Left renal cortex interstitium (tissue), 4 donors: ENCODE data around the gene BTBD7. TPM values are rescaled to one million over a fixed set of nuclear protein-coding genes. Genes with fewer than 3 reads are reported as not detected.

Source experiments
- DNase-seq, 4 donors: peaks; one replicate each; pipeline ENCODE4 v3.0.0-alpha.2; 2013; ENCODE audit warnings: low read depth in 4 of 4, low spot score in 2 of 4, missing footprints in 1 of 4
- polyA plus RNA-seq, 4 donors: library from polyadenylated mRNA; unstranded; fragments of 120-200 nt; gene quantifications; one replicate each; pipeline ENCODE4 v1.2.1, GENCODE V29; 2013; ENCODE audit not compliant: insufficient read length in 4 of 4

BTBD7 gene
- polyA plus RNA-seq, 4 donors = 42.6 to 59.2 (median 49.0) TPM

DNA sequence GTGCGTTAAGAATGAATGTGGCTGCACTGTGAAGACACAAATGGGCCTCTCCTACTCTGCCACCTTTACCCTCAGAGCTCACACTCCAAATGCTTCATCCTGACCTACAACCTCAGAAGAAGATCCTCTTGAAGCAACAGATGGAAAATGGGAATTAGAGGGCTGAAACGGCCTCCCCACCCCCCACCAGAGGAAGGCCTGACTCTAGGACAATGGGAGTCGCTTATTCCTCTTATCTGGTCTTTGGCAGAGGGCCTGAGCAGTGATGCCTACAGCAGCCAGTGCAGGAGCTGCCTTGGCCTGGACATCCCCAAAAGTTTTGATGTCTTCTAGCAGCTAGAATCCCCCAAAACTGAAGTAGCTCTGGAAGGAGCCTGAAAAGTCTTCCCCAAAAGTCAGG, 29.2 kb downstream of the BTBD7 start:
- DNase-seq = no peak

DNA sequence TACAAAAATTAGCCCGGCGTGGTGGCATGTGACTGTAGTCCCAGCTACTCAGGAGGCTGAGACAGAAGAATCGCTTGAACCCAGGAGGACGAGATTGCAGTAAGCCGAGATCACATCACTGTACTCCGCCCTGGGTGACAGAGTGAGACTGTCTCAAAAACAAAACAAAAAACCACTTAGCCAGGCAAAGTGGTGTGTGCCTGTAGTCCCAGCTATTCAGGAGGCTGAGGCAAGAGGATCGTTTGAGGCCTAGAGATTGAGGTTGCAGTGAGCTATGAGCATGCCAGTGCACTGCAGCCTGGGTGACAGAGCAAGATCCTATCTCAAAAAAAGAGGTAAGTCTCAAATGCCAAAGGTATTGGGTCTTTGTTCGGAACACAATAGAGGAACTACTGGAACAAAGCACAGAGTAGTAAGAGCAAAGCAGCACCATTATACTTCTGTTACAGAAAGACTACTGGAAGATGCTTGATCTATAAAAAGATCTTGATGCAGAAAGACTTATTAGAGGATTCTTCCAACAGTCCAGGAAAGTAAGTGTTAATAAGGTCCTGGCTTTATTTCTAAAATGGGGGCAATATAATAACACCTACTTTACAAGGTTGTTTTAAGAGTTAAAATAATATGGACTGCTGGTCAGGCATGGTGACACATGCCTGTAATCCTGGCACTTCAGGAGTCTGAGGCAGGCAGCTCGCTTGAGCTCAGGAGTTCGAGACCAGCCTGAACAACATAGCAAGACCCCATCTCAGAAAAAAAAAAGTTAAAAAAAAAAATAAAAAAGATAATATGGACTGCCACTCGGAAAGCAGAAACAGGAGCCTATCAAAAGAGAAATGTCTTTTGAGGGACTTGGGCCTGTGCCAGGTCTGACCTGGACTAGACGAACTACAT, 29.9 kb downstream of the BTBD7 start:
- no peak for DNase-seq

DNA sequence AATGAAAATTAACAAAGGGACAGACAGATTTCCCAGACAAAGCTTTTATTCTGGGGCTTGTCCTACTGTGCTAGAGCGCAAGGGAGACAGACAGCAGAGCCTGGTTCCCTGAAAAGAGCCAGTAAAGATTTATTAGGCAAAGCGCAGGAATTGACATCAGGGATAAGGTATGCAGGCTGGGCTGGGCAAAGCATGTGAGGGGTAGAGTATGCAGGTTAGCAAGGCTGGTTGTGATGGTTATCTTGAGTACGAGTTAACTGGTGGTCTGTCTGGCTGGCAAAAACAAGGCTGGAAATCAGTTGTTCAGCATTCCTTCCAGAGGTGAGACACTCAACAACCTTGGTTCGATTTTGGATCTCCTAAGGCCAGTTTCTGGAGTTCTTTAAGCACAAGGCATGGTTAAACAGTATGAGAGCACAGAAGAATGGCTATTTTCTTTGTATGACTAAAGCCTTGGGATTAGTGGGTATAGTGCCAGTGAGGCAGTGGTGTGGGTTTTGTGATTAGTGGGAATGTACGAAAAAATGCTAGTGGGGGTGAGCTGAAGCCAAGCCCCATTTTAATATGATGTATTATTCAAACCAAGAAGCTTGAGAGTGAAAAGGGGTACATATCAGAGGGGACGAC, 30.9 kb downstream of the BTBD7 start:
- DNase-seq = peak in 2 of 4 donors; percentile 16 to 44

DNA sequence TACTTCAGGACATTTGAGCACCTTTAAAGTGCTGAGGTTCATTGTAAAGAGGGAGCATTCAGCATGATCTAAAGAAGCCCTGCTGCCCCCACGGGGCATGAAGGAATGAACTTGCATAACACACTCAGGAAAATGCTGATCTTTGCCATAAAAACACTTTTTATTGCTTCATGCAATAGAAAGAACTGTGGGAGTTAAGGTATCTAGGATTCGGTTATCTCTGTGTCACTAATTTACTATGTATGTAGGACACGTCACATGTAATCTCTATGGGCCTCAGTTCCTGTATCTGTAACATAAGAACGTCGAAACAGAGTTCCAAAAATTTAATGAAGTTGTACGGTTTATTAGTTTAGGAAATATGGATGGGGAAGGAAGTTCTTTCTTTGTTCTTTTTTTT, 33.0 kb downstream of the BTBD7 start:
- no peak for DNase-seq

DNA sequence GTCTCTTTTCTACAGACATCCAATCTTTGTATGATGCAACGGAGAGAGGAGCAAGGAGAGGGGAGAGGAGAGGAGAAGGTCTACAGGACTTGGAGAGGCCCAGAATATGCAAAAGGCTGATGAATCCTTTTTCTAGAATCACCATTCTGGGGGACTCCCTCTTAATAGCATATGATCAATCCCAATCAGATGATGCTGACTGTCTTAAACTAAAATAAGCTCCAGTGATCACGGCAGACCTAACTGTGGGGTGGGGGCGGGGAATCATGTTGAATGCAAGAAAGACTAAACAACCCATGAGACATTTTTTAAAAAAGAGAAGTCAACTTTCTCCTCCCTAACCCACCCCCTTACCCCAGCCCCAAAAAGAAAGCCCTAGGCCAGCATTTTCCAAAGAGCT, 33.4 kb downstream of the BTBD7 start:
- no peak for DNase-seq

DNA sequence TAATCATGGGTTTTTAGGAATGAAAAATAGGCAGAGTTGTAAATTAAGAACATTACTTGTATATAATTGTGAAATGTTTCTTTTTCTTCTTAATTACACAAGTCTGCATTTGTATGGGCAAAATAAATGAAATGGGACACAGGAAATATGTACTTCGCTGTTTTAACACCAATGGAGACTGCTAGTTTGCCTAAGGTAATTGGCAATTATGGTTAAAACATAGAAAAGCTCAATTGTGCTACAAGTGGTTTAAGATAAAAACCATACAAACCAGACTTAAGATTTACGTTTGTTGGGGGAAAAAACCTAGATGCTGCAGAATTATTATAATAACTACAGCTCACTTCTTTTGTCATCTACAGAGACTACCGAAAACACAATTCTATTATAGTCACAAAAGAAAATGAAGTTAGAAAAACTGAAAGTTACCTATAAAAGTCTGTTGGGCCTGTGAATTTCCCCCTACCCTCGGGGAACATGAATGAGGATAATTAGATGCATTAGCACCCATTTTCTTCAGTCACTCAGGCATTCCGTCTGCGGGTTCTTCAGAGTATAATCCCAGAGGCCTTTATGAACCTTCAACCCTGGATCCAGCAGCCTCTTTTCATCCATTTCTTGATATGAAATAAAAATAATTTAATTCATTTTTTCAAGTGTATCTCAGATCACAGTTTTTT, 37.2 kb downstream of the BTBD7 start:
- DNase-seq = no peak

DNA sequence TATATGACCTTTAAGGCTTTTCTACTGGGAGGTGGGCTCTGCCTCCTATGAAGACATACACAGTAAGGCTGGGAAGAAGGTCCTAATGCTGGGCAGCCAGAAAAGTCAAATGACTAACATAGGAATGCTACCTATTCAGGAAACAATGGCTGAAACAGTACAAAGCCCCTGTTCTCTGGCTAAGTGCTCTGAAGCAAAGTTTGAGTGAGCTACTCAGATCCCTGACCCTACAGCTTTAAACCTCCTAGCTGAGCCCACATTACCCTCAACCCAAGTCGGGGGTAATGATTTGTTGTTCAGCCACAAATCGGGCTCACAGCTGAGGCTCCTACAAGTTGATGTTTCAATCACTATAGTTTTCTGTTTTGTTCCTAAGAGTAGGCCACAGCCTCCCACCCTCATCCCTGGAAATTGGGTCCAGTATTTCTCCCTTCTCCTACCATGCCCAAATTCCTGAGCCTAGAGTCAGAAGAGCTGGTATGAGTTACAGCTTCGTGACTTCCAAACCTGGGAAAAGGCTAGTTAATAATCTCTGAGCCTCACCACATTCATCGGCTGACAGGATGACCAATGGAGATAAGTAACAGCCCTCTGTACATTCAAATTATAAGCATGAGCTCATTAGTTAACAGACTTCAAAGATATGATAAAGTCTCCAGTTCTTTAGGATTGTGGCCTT, 46.5 kb downstream of the BTBD7 start:
- DNase-seq = no peak

DNA sequence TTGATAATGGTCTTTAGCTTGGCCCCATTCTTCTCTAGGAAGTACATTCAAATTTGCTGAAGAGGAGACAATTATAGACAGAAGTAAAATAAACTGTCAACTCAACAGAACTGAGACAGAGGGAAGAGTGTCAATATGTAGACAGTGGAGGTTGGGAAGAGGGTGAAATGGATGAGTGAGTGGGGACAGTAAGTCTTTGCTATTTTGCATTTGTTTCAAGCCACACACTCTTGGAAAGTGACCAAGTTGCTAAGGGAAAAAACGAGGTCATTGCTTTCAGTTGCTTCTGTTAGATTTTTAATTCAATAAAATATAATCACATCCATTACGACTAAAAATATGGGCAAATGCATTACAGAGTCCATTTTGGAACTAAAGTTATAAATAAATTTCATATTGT, 47.8 kb downstream of the BTBD7 start:
- no peak for DNase-seq

DNA sequence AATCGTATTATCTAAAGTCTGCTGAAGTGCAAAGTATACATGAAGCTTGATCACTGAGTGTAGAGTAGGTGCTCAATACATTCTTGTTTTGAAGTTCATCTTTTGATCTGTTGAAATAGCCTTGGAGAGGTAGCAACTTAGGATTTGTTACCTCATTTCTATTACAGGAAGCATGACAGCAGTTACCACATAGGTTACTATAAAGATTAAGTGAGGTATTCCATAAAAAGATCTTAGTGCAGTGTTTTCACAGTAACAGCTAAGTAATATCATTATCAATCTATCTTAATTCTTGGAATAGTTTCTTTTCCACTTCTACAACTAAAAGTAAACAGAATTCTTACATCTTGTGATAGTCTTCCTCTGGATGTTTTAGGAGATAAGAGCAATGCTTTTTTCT, 50.9 kb downstream of the BTBD7 start:
- no peak for DNase-seq

DNA sequence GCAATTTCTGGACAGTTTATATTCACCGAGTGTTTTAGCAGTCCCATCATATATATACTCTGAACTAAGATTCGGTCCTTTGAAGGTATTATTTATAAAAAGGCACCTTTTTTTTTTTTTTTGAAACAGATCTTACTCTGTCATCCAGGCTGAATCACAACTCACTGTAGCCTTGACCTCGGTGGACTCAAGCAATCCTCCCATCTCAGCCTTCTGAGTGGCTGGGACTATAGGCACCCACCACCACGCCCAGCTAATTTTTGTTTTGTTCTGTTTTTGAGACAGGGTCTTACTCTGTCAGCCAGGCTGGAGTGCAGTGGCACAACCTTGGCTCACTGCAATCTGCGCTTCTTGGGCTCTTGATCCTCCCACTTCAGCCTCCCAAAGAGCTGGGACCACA, 52.1 kb downstream of the BTBD7 start:
- DNase-seq = no peak

DNA sequence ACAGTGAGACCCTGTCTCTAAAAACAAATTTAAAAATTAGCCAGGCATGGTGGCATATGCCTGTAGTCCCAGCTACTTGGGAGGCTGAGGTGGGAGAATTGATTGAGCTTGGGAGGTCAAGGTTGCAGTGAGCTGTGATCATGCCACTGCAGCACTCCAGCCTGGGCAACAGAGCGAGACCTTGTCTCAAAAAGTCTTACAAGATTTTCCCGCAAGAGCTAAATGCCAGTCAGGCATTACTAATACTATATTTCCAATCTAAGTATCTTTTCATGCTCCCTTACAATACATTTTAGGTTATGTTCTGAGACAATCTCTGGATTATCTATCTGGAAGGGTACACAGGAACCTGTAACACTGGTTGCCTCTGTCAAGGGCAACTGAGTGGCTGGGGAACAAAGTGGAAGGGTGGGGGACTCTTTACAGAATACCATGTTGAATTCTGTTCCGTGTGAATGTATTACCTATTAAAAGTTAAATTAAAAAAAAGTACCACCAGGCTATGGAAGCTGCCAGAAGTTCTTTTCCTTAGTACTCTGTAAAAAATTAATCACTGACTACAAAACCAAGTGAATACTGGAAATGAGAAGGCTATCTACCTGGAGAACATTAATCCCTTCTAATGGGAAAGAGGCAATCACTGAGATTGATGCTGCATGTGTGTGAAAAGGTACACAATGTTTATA, 56.7 kb downstream of the BTBD7 start:
- DNase-seq = no peak

DNA sequence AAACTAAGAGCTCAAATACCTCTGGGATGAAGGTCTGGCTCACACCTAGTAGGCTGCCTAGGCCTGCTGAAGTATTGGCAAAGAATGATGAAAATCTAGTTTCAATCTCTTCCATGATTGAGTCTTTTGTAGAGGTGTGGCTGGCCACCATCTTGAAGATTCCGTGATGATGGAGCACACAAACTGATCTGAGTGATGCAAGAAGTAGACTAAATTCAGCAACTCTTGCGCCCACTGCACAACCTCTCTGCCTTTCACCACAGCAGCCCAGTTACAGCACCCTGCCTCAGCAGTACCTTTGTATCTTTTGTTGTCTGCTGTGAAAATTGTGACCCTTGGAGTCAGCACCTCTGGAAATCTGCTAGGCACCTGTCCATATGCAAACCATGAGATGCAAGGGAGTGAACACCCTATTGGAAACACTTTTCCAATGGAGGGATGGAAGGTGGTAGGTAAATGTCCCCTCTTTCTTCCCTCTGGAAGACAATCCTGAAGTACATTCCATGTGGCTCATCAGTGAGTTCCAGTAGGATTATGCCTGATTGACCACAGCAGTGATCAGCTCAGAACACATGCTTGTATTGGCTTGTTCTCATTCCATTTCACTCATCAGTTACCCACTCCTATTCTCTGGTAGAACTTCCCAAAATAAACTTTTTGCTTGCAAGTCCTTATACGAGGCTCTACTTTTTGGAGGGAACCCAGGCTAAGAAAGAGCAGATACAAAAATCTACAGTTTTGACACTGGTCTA, 58.6 kb downstream of the BTBD7 start:
- DNase-seq = no peak

DNA sequence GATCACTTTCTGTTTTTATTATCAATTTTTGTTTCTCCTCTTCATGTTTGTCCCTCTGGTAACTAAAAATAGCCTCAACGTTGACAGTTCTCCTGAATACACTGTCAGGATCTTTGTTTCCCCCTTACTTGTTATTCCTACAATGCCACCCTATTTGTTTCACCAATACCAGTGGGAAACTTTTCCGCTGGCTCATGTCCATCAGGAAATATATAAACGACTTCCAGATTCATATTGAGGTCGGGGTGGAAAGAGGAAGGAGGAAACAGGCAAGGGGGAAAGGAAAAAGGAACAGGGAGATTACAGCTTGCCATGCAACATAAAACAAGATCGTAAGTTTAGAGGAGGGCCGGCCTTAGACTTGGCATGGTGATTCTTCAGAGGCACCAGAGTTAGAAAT, 61.7 kb downstream of the BTBD7 start:
- DNase-seq = no peak

DNA sequence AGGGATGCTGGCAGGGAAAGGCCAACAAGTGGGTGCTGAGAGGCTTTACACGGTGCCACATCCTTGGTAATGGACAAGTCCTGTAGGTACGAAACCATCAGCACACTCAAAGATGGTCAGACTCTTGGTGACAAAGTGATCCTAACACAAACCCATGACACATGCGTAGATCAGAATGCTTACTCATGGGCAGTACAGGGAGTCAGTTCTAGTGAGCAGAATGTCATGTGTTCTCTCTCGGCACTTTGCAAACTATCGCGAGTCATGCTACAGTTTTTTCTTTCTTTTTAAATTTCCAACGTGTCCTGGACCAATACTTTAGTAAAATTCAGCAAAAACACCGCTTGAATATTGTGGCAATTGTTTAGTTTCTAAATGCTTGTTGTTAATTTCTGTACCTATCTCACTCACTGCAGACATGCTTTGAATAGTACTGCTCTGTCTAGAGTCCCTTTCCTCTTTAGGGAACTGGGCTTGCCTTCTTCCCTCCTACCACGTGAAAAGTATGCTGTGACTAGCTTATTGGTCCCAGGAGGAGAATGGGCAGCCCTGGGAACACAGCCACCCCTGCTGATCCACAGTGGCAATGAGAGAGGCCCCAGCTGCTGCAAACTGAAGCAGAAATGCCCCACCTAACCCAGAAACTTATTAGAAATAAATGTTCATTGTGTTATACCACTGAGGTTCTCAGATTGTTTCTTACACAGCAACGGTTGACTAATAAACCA, 63.3 kb downstream of the BTBD7 start:
- DNase-seq = no peak

DNA sequence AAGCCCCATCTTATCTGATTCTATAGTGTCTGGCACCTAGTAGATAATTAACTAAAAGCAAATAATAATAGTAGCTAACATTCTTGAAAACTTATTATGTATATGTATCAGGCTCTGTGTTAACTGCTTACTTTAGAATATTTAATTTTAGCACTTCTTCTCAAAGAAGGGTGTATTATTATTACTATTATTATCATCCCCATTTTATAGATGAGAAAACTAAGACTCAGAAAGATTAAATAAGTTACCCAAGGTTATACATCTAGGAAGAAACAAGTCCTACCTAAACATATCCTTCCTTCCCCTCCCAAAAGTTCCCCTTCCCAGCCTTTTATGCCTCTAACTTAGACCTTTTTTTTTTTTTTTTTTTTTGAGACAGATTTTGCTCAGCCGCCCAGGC, 64.4 kb downstream of the BTBD7 start:
- no peak for DNase-seq

DNA sequence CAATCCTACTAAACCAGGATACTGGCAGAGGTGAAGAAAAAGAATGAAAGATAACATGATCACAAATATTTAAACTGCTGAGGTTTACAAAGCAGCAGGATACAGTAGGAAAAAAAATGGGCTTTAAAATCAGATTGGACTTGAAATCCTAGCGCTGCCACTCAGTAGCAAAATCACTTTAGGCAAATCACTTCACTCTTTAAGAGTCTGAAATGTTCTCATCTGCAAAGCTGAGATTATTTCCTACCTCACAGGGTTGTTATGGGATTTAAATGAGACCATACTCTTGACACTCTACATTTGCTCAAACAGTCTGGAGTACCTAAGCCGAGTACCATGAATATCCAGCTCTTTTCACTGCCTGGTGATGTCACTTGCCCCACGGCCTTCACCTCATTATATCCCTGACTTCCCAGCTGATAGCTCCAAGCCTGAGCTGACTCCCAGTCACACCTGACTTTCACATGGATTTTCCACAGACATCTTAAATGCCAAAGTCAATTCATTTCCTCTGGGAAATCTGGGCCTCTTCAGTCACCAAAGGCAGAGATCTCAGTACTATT, 65.6 kb downstream of the BTBD7 start:
- DNase-seq = no peak

DNA sequence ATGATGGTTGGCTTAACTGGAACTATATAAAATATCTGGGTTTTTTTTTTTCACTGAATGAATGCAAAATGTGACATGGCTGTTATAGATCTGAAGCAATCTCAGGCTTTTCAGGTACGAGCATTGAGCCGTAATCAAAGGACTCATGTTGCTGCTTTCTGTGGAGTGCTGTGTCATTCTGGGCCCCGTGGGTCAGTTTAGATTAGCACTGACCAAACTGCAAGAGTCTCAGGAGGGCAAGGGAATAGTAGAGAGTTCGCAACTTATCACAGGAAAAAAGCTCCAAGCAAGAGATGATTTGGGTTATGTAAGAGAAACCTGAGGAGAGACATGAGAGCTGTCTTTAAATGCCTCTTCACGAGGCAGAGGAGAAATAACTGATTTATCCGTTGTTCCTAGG, 66.7 kb downstream of the BTBD7 start:
- DNase-seq = no peak

DNA sequence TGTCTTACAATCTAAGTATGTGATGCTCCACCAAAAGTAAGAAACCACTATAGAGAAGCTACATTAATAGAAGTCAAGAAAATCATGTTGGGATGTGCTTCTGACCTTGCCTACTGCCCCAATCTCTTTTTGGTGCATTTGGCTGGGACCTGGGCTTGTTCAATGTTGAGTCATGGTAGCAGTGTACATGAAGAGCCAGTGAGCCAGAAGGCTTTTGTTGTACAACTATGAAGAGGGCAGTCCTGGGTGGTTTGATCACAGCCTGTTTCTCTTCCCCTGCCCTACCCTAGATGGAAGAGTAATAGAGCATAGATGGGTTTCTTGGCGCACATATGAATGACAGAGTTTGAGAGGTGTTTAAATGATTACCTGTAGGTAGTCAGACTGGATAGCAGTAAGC, 69.4 kb downstream of the BTBD7 start:
- no peak for DNase-seq

DNA sequence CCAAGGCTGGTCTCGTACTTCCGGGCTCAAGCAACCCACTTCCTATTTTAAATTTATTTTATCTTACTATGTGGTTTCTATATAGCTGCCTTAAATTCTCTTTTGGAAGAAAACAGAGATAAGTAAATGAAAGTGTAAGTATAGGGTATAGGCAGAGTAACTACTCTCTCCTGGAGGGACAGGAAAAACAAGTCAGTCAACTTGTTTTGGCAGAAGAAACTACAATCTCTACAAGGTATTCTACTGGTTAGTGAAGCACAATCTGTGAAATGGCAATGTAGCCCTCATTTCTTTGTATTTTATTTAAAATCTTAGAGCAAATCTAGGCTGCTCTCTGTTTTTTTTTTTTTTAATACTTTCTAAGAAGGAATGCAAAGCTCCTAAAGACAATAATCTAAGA, 70.4 kb downstream of the BTBD7 start:
- no peak for DNase-seq
